Fibroblast of skin of abdomen (primary cell): Measurements from ENCODE around the gene C9orf43. TPM values are rescaled to one million over a fixed set of nuclear protein-coding genes. Genes with fewer than 3 reads are reported as not detected.
"Not testable (repeated sequence)": the region's sequence is repeated elsewhere in the genome, so short reads cannot be mapped to it uniquely, and the experiment has no call there.

Experiments used
- DNase-seq: peaks from one replicate; pipeline ENCODE4 v3.0.0-alpha.2; 2013
- polyA plus RNA-seq, 2 experiments: library from polyadenylated mRNA; unstranded; fragments of 120-200 nt; gene quantifications; one replicate each; pipeline ENCODE4 v1.2.1, GENCODE V29; 2013; ENCODE audit not compliant: insufficient read length in 2 of 2

Gene C9orf43
- 0.14 TPM for polyA plus RNA-seq (2013, experiment 1 of 2; ENCODE audit: insufficient read length)
- polyA plus RNA-seq (2013, experiment 2 of 2; ENCODE audit: insufficient read length): 0.36 TPM

DNA sequence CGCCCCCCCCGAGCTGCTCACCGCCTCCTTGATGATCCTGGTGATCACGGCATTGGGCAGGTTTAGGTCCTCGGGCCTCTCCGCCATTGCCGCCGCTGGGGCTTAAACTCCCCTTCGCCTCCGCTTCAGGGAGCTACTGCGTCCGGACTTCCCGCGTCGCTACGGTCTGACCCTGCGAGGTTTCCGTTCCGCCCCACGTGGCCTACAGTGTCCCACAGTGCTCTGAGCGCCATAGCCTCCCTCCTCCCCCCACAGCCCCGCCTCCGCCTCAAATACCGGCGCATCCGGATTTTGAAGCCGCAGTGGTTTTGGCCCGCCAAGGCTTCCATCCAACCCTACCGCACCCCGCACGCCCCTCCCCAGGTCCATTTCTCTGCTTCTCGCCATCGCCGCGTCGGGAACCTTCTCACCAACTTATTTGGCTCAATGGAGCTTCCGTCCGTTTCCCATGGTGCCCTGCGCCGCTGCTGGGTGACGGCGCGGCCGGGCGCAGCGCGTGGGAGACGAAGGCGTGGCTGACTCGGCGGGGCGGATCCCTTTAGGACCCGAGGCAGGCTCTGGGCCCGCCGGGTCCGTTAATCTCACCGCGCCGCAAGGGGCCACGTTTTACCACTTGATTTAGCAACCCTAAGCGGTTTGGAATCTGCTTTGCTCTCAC, at the start of gene C9orf43, which contains the start of gene POLE3:
TSS of gene C9orf43 (plus strand) at position 541 of the 658 bp plus-strand sequence. CDS start 2,747 bp downstream, outside the sequence.
TSS of gene POLE3 (minus strand) at position 469 of the 658 bp plus-strand sequence. CDS start at position 87, 382 bp downstream.
- peak; percentile 96 for DNase-seq

DNA sequence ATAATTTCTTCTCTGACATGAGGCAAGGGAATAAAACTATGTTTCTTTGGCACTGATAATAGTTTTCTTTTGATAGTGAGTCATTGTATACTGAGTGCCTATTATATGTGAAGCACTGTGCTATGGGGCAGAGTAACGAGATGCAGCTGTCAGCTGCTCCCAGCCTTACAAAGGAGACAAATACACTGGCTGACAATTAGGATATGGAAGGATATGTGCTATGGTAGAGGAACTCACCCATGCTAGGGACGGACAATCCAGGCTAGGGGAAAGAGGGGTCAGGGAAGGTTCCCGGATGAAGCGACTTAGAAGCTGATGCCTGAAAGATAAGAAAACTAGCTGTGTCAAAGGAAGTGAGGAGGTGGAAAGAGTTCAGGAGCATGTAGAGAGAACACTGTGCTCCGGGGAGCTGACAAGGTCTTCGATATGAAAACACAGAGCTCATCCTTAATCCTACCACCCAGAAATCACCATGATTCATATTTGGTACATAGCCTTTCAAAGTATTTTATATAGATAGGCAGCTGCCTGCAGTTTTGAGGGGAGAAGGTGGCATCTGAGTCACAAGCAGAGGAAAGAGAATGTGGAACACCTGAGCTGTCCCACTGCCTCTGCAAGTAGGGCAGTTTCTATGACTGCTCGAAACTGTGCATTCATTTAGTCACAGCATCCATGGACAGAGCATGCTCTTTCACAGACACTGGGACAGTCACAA, 49.1 kb upstream of the C9orf43 start:
- DNase-seq: peak; percentile 24

DNA sequence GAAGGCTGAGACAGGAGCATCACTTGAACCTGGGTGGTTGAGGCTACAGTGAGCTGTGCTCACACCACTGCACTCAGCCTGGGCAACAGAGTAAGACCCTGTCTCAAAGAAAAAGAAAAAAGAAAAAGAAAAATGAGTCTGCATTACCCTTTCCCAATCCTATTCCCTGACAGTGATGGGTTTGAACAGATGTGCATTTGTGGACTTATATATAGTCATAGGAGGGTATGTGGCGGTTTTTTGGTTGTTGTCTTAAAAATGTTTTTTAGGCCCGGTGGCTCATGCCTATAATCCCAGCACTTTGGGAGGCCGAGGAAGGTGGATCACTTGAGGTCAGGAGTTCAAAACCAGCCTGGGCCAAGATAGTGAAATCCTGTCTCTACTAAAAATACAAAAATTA, 47.2 kb upstream of the C9orf43 start:
- DNase-seq: no peak

DNA sequence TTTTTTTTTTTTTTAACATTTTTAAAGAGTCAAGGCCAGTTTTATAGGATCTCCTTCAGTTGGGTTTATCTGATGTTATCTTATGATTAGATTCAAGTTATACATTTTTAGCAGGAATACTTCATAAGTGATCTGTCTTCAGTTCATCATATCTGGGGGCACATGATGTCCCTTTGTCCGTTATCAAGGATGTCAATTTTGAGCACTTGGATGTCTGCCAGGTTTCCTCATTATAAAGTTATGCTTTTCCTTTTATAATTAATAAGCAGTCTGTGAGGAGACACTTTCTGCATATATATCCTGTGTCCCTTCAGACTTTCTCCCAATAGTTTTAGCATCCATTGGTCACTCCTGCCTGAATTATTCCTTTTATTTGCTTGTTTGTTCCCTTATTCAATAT, 45.6 kb upstream of the C9orf43 start:
- no peak for DNase-seq

DNA sequence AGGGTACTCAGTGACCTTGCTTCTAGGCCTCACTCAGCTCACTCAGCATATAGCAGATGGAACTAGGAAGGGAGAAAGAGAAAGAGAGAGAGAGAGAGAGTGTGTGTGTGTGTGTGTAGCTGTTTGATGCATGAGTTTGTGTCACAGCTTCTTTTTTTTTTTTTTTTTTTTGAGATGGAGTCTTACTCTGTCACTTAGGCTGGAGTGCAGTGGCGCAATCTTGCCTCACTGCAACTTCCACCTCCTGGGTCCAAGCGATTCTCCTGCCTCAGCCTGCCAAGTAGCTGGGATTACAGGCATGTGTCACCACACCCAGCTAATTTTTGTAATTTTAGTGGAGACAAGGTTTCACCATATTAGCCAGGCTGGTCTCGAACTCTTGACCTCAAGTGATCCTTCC, 44.9 kb upstream of the C9orf43 start:
- DNase-seq: not testable (repeated sequence)

DNA sequence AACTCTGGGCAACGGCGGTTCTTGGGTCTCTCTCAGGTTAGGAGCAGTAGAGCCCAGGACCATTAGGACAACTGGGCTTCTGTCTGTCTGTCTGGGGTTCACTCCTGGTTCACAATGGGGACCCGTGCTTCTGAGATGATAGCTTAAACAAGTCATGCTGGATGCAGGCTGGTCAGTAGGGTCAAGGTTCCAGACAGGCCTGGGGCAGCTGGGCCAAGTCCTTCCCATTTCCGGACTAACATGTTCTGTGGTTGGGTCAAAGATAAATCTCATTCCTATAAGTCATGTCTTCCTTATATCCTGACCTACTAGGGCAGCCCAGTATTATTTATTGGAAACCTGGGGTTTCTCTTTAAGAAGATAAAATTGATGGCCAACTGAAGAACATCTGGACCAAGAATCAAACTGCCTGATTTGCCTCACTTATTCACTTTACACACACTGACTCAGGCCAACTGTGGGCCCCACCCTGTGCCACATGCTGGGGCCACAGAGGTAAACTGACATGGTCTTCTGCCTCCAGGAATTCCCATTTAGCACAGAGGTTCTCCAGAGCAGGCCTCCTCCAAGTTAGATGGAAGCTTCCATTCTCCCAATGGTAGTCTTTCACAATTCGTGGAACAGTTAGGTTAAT, 42.1 kb upstream of the C9orf43 start:
- DNase-seq: no peak

- DNase-seq: no peak
Measured at GRCh38 chr9:113368982-113369854, 41.3 kb upstream of the C9orf43 start.

DNA sequence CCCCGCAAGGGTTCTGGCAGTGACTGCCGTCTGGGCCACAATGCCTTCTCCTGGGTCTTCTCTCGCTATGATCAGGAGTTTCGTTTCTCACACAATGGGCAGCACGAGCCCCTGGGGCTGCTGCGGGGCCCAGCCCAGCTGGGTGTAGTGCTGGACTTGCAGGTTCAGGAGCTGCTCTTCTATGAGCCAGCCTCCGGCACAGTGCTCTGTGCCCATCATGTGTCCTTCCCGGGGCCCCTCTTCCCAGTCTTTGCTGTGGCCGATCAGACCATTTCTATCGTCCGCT, 40.7 kb upstream of the C9orf43 start:
- DNase-seq: no peak

- no peak for DNase-seq
Measured at GRCh38 chr9:113370806-113371325, 39.7 kb upstream of the C9orf43 start.

- DNase-seq: no peak
Measured at GRCh38 chr9:113372059-113372458, 38.5 kb upstream of the C9orf43 start.

GRCh38 chr9:113373256-113373655, 37.3 kb upstream of the C9orf43 start:
- DNase-seq: no peak

DNA sequence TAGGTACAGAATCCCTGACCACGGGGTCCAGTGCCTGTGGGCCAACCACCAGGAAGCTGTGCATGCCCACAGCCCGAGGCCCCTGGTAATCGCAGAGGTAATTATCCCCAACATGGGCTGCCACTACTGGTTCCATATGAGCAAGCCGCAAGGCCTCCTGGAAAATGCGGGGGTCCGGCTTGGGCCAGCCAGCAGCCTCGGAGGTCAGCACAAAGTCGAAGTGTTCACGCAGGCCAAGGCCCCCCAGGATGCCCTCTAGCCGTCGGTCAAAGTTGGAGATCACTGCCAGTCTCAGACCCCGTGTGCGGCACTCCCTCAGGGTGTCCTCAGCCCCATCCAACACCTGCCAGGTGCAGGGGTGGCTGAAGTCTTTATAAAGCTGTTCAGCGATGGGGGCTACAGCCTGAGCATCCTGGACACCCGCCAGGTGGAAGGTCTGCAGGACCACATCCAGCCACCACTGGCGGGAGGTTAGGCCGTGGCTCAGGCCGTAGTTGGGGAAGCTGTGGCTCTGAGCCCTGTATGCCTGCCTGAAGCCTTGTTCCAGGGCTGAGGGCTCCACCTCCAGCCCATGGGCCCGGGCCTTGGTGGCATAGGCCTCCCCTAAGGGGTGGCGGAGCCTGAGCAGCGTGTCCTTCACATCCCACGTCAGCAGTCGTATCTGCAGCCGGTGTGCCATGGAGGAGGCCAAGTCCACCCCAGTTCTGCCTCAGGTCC, 36.7 kb upstream of the C9orf43 start:
- no peak for DNase-seq

DNA sequence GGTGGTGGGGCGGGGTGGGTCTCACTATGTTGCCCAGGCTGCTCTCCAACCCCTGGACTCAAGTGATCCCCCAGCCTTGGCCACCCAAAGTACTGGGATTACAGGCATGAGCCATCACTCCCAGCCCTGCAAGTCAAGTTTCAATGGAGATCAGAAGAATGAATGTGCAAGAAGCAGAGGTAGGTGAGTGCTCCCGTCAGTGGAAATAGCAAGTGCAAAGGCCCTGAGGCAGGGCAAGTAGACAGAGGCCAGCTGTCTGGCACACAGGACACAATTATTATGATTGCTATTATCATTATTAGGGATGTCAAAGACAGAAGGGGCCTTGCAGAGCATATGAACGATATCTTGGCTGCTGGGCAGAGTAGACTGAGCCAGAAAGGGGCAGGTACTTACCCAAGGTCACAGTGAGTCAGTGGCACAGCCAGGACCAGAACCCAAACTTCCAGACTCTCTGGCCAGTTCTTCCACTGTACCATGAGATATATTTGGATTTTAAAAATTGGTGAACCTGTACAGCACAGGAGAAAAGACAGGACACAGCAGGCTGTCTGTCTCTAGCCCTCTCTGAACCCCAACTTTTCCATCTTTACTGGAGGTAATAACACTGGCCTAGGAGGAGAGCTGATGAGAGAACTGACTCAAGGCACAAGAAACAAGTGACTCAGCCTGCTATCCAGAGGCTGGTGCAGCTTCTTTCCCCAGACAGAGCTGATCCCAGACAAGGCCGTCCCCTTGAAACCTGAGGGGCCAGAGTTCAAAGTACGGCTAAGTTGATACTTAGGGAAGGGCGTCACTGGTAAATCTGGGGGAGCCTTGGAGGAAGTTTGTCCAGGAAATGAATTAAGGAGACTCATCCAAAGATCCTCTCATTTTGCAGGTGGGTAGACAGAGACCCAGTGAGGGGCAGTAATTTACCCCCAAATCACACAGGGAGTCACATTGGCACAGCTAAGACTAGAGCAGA, 35.2 kb upstream of the C9orf43 start:
- DNase-seq: no peak

- DNase-seq: peak; percentile 71
Measured at GRCh38 chr9:113376634-113377567, 33.6 kb upstream of the C9orf43 start, which contains the start of gene HDHD3. HDHD3 (minus strand) TSS chr9:113376986; CDS start chr9:113374354, 2,632 bp downstream.

GRCh38 chr9:113379094-113379828, 31.3 kb upstream of the C9orf43 start:
- not testable (repeated sequence) for DNase-seq

DNA sequence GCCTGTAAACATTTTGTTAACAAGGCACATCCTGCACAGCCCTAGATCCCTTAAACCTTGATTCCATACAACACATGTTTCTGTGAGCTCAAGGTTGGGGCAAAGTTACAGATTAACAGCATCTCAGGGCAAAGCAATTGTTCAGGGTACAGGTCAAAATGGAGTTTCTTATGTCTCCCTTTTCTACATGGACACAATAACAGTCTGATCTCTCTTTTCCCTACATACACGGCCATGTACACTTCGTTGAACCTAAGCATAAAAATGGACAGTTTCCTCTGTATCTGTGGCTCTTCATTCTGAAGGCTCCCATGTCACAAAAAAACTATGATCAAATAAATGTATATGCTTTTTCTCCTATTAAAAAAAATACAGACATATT, 30.7 kb upstream of the C9orf43 start:
- not testable (repeated sequence) for DNase-seq

GRCh38 chr9:113380869-113381378, 29.6 kb upstream of the C9orf43 start:
- no peak for DNase-seq

DNA sequence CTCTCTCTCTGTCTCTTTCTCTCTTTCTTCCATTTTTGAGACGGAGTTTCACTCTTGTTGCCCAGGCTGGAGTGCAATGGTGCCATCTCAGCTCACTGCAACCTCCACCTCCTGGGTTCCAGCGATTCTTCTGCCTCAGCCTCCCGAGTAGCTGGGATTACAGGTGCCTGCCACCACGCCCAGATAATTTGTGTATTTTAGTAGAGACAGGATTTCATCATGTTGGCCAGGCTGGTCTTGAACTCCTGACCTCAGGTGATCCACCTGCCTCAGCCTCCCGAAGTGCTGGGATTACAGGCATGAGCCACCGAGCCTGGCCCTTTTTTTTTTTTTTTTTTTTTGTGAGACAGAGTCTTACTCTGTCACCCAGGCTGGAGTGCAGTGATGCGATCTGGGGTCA, 29.1 kb upstream of the C9orf43 start:
- not testable (repeated sequence) for DNase-seq
